Measurements from ENCODE around the gene FOXJ3.

FOXJ3 gene

GRCh38 chr1:42332877-42333276 lies 2.2 kb downstream of the FOXJ3 start:
- no peak overlapping the region for H3K4me3 ChIP-seq (ENCODE audit: low read depth, low read length)
- no peak for TF ChIP-seq CTCF (IDR thresholded peaks at IDR 0.05; ENCODE audit: insufficient read depth, low read length, missing control alignments)
- CTCF ChIA-PET: interaction anchor here (3.3 kb wide), 1 partner anchor 159 kb away, joined by 26 read pairs; no protein-coding TSS in a partner anchor
- POLR2A ChIA-PET: no interaction called here
- DNase-seq (ENCODE audit: low read depth, low spot score): no peak

GRCh38 chr1:42330215-42330614 lies 4.8 kb downstream of the FOXJ3 start:
- ChIA-PET POLR2A (no interaction called here), CTCF (interaction anchor here (1.4 to 2.2 kb wide), 2 partner anchors 8 to 157 kb away, joined by 4 to 15 read pairs; no protein-coding TSS in a partner anchor)
- H3K4me3 ChIP-seq (ENCODE audit: low read depth, low read length): no peak overlapping the region
- TF ChIP-seq CTCF (IDR thresholded peaks at IDR 0.05; ENCODE audit: insufficient read depth, low read length, missing control alignments): no peak
- DNase-seq (ENCODE audit: low read depth, low spot score): no peak

- no peak overlapping the region for H3K4me3 ChIP-seq (ENCODE audit: low read depth, low read length)
- CTCF ChIA-PET: interaction anchor here (0.6 to 2.2 kb wide), 5 partner anchors 9 to 156 kb away, joined by 3 to 15 read pairs (median 4); no protein-coding TSS in a partner anchor
- POLR2A ChIA-PET: no interaction called here
- no peak for TF ChIP-seq CTCF (IDR thresholded peaks at IDR 0.05; ENCODE audit: insufficient read depth, low read length, missing control alignments)
- DNase-seq (ENCODE audit: low read depth, low spot score): no peak
These were observed 6.0 kb downstream of the FOXJ3 start for GRCh38 chr1:42328916-42329496.

GRCh38 chr1:42328047-42328625 lies 6.9 kb downstream of the FOXJ3 start:
- ChIA-PET CTCF (interaction anchor here (2.2 kb wide), 1 partner anchor 155 kb away, joined by 15 read pairs; no protein-coding TSS in a partner anchor), POLR2A (no interaction called here)
- no peak for DNase-seq (ENCODE audit: low read depth, low spot score)
- H3K4me3 ChIP-seq (ENCODE audit: low read depth, low read length): no peak overlapping the region
- TF ChIP-seq CTCF (IDR thresholded peaks at IDR 0.05; ENCODE audit: insufficient read depth, low read length, missing control alignments): no peak

- ChIA-PET POLR2A (no interaction called here), CTCF (interaction anchor here (1.6 kb wide), 1 partner anchor 9 kb away, joined by 4 read pairs; no protein-coding TSS in a partner anchor)
- no peak for DNase-seq (ENCODE audit: low read depth, low spot score)
- H3K4me3 ChIP-seq (ENCODE audit: low read depth, low read length): no peak overlapping the region
- TF ChIP-seq CTCF (IDR thresholded peaks at IDR 0.05; ENCODE audit: insufficient read depth, low read length, missing control alignments): no peak
These were observed 10.0 kb downstream of the FOXJ3 start for GRCh38 chr1:42325014-42325402.

- ChIA-PET POLR2A (no interaction called here), CTCF (interaction anchor here (1.4 to 1.6 kb wide), 2 partner anchors 9 to 151 kb away, joined by 3 to 4 read pairs; no protein-coding TSS in a partner anchor)
- no peak for TF ChIP-seq CTCF (IDR thresholded peaks at IDR 0.05; ENCODE audit: insufficient read depth, low read length, missing control alignments)
- DNase-seq (ENCODE audit: low read depth, low spot score): no peak
- no peak overlapping the region for H3K4me3 ChIP-seq (ENCODE audit: low read depth, low read length)
These were observed 10.5 kb downstream of the FOXJ3 start for GRCh38 chr1:42324398-42325013.
